Measurements from ENCODE around the gene MYL5.
"Not testable (repeated sequence)": the region's sequence is repeated elsewhere in the genome, so short reads cannot be mapped to it uniquely, and the experiment has no call there.

MYL5 gene

DNA sequence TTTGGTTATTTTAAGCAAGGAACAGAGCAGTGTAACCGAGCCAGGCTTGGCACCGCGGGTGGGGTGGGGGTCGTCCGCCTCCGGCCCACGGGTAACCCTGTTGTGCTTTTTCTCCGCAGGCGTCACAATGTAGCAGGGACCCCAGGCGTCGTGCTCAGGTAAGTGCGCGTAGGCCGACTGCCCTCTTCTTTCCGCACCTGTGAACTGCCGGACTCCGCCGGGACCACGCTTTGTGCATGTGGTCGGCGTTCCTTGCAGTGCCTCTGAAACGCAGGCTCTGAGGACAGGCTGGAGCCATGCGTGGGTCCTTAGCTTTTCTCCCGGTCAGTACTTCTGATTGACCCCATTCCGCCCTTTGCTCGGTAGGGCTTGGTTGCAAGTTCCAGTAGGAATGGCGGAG is 56.2 kb downstream of the MYL5 start:
- DNase-seq, result no peak

DNA sequence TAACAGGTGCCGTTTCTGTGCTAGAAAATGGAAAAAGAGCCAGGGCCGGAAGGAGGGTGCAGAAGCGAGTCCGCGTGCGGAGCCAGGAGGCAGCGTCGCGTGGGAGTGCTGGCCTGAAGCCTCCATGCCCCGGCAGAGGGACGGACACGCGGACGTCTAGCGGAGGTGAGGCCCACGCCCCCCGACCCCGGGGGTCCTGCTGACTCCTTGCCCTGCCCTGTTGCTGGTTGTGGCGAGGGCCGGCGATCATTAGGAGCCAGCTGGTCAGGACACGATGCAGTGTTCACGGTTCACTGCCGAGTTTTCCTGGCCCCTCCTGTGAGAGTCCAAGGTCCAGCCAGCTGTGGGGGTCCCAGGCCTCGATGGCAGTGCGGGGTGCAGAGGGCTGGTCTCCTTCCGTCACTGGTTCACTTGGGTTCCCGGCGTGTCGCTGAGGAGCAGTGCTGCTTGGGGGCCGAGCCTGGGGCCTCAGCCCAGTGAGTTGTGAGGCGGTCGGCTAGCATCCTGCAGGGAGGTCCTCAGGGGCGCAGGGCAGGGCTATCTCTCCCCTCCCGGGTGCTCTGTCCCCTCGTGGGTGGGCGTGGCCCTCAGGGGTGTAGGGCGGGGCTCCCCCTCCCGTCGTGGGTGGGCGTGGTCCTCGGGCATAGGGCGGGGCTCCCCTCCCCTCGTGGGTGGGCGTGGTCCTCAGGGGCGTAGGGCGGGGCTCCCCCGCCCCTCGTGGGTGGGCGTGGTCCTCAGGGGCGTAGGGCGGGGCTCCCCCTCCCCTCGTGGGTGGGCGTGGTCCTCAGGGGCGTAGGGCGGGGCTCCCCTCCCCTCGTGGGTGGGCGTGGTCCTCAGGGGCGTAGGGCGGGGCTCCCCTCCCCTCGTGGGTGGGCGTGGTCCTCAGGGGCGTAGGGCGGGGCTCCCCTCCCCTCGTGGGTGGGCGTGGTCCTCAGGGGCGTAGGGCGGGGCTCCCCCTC is 56.9 kb downstream of the MYL5 start:
- DNase-seq, result not testable (repeated sequence)
